IgD-negative memory B cell (primary cell): ENCODE results near the gene LDLRAD4. TPM values are rescaled to one million over a fixed set of nuclear protein-coding genes. Genes with fewer than 3 reads are reported as not detected.

Source experiments
- H3K27ac Mint-ChIP-seq, 3 donors: one replicate each; pipeline ENCODE4 v1.8.0; 2020 to 2022; ENCODE audit warnings: mild to moderate bottlenecking in 3 of 3, mixed read lengths in 3 of 3, moderate library complexity in 1 of 3
- H3K27me3 Mint-ChIP-seq: one replicate; pipeline ENCODE4 v1.8.0; 2021; ENCODE audit warnings: mixed read lengths
- H3K36me3 Mint-ChIP-seq: one replicate; pipeline ENCODE4 v1.8.0; 2020; ENCODE audit warnings: mild to moderate bottlenecking, mixed read lengths
- H3K4me1 Mint-ChIP-seq, 3 donors: one replicate each; pipeline ENCODE4 v1.8.0; 2020 to 2022; ENCODE audit warnings: mixed read lengths in 3 of 3, mild to moderate bottlenecking in 1 of 3
- H3K4me3 Mint-ChIP-seq, 4 donors: one replicate each; pipeline ENCODE4 v1.8.0; 2020 to 2022; ENCODE audit warnings: mild to moderate bottlenecking in 4 of 4, mixed read lengths in 4 of 4, moderate library complexity in 3 of 4
- H3K9me3 Mint-ChIP-seq, 3 donors: one replicate each; pipeline ENCODE4 v1.8.0; 2020 to 2021; ENCODE audit warnings: mixed read lengths in 3 of 3, mild to moderate bottlenecking in 1 of 3
- polyA plus RNA-seq: library from polyadenylated mRNA; unstranded; fragments of 300-500 nt; fragmentation: Illumina TruSeq; gene quantifications from one replicate; pipeline ENCODE4 v1.2.3, GENCODE V29; 2021

Gene LDLRAD4
- polyA plus RNA-seq, 1 donor from 2014 or later = 5.1 TPM

DNA sequence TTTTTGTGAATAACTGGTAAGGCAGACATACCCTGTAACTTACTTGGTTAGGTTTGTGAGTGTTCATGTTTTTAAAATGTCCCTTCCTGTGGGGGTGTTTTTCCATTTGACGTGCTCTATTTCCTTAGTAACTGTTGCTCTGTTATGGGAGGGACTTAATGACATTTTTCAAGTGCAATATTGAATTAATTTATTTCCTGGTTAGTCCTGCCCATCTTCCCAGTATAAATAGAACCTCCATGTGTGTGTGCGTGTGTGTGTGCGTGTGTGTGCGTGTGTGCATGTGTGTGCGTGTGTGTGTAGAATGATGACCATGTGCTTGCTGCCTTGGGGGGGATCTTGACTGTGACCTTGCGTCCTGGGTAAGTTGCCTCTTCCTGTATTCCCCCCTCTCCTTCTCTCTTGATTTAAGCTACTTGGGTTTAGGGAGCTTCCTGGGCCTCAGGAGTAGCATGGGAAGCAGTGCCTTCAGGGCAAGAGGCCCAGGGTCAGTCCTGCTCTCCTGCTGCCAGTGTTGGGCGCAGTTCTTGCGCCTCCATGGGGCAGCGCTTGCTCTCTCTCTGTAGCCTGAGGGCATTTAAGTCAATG lies 163.9 kb downstream of the LDLRAD4 start:
- peak overlapping the region; percentile 69 to 92 (median 77) for H3K27ac Mint-ChIP-seq
- H3K27me3 Mint-ChIP-seq = no peaks in the 10 kb centered on the region
- H3K9me3 Mint-ChIP-seq = peaks cover 0 to 4% (median 0%) of the 10 kb centered on the region in 3 donors
- H3K36me3 Mint-ChIP-seq = no peaks in the 10 kb centered on the region
- peaks cover 16 to 19% (median 16%) of the 10 kb centered on the region in 3 donors for H3K4me1 Mint-ChIP-seq
- H3K4me3 Mint-ChIP-seq = peak overlapping the region; percentile 76 to 86 (median 82)

GRCh38 chr18:13382954-13383827 lies 164.6 kb downstream of the LDLRAD4 start:
- Mint-ChIP-seq H3K4me1 (peaks cover 14 to 18% (median 16%) of the 10 kb centered on the region in 3 donors), H3K27me3 (no peaks in the 10 kb centered on the region), H3K27ac (peak overlapping the region; percentile 69 to 92 (median 77)), H3K9me3 (peaks cover 0 to 4% (median 0%) of the 10 kb centered on the region in 3 donors), H3K4me3 (peak overlapping the region in 3 of 4 donors; percentile 45 to 79 (median 56)), H3K36me3 (no peaks in the 10 kb centered on the region)

DNA sequence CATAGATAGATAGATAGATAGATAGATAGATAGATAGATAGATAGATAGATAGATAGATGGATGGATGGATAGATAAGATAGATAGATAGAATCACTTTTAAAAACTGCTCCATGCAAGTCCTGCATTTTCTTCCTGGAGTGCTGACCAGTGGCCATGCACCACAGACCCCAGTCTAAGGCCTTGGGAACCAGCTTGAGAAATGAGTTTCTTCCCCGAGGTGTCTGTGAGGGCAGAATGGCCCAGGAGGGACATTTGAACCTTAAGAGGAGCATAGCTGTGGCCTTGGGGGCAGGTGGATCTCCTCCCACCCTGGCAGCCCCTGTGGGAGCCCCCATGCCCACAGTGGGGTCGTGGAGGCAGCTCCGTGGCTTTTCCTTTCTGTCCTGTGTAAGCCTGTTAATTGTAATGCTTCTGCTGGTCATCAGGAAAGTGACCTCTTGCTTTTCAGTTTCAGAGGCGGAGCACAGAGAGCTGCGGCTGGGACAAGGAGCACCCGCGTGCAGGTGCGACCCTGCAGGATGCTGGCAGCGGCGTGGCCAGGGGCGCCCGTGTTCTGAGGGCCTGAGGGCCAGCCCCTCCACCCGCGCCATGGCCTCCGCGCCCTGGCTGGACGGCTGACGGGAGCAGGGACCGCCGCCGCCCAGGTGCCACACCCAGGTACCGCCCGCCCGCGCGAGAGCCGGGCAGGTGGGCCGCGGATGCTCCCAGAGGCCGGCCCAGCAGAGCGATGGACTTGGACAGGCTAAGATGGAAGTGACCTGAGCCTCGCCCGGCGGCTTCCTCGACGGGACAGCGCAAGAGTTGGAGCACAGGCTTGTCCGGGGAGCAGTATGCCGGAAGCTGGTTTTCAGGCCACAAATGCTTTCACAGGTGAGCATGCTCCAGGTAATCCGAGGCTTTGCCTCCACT lies 168.6 kb downstream of the LDLRAD4 start:
- H3K4me1 Mint-ChIP-seq = peaks cover 7 to 12% (median 9%) of the 10 kb centered on the region in 3 donors
- H3K4me3 Mint-ChIP-seq = no peak overlapping the region
- H3K36me3 Mint-ChIP-seq = no peaks in the 10 kb centered on the region
- no peaks in the 10 kb centered on the region for H3K27me3 Mint-ChIP-seq
- peaks cover 0 to 4% (median 0%) of the 10 kb centered on the region in 3 donors for H3K9me3 Mint-ChIP-seq
- peak overlapping the region in 1 of 3 donors; percentile 85 for H3K27ac Mint-ChIP-seq

DNA sequence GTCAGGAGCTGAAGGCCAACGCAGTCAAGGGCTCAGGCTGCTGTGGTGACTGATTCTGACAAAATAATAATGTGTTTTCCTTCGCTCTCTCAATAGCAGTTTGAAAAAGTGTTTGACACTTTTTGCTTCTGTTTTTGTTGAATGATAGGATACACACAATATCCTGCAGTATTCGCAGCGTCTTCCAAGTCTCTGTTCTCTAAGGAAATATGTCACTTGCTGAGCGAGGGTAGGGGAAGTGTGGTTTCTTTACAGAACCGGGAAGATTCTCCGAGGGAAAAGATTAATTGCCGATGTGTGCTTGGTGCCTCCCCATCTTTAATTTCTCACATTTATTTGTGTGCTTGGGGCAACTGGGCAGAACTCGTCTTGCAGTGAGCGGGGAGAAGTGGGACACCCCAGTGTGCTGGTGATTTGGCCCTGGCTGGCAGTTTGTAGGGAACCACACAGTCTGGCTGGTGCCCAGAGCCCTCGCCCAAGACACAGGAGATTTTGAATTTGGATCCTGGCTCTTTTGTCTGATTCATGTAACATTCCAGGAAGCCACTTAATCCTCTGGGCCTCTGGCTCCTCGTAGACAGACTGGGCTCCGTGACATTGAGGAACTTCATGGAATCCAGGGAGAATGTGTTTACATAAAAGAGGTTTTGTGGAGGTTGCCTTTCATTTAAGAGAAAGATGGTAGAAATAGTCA lies 169.4 kb downstream of the LDLRAD4 start:
- Mint-ChIP-seq H3K27me3 (no peaks in the 10 kb centered on the region), H3K36me3 (no peaks in the 10 kb centered on the region), H3K4me3 (no peak overlapping the region), H3K27ac (no peak overlapping the region), H3K9me3 (peaks cover 0 to 4% (median 0%) of the 10 kb centered on the region in 3 donors), H3K4me1 (peaks cover under 1 to 5% (median 1%) of the 10 kb centered on the region in 3 donors)

DNA sequence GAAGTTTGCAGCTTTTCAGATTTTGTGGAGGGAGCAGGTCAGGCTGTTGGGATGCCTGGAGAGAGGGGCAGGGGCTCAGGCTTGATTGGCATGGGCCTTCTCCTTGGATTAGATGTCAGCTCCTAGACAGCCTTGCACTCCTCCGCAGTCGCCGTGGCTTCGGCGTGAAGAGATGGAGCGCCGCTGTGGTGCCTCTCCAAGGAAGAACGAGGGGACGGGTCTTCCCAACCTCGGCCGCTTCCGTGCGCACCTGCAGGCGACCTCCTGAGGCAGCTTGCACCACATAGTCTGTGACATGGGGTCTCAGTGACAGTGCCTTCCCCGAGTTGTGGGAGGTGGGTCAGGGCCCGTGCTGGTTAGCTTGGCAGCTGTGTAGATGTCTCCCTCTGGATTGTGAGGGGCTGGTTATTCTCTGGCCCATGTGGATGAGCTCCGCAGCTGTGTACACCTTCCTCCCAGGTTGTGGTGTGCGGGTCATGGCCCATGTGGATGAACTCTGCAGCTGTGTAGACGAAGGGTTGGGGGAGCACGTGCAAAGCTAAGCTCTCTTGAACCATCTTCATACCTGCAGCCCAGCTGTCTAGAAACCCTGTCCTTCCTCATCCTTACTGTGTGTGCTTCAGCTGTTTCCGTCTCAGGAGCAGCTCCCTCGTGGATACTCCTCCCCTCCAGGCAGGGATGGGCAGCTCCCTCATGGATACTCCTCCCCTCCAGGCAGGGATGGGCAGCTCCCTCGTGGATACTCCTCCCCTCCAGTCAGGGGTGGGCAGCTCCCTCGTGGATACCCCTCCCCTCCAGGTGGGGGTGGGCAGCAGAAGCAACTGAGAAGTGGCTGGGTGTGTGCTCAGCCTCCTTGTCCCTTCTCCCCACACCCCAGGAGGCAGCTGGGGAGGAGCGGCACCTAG lies 170.3 kb downstream of the LDLRAD4 start:
- H3K36me3 Mint-ChIP-seq = no peaks in the 10 kb centered on the region
- no peaks in the 10 kb centered on the region for H3K27me3 Mint-ChIP-seq
- H3K9me3 Mint-ChIP-seq = peaks cover 0 to 4% (median 0%) of the 10 kb centered on the region in 3 donors
- no peak overlapping the region for H3K27ac Mint-ChIP-seq
- H3K4me1 Mint-ChIP-seq = peaks cover 0 to 1% (median 1%) of the 10 kb centered on the region in 3 donors
- H3K4me3 Mint-ChIP-seq = no peak overlapping the region

DNA sequence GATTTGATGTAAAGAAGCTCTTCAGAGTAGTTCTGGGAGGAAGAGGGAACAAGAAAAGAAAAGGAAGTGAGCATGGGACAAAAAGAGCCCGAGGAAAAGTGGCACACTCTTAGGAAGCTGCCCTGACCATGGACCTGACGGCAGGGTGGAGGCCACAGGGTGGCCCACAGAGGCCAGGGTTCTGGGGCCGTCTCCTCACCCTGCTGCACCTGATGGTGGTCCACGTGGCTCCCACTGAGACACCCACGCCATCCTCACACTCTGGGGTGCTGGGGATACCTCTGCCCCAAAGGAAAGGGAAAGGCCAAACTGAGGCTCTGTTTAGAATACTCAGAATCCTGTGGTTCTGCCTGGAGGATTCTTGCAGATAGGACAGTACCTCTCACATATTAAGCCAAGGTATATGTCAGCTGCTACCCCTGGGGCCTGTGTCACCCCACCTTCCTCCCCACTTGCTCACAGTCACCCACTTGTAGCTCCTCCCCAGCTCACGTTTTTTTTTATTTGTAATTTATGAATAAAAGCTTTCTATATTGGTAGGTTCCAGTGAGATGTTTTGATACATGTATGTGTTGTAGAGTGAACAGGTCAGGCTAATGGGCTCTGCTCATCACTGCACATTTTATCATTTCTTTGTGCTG lies 171.1 kb downstream of the LDLRAD4 start:
- peaks cover 0 to 2% (median 0%) of the 10 kb centered on the region in 3 donors for H3K9me3 Mint-ChIP-seq
- peaks cover 0 to 1% (median 1%) of the 10 kb centered on the region in 3 donors for H3K4me1 Mint-ChIP-seq
- no peaks in the 10 kb centered on the region for H3K36me3 Mint-ChIP-seq
- no peak overlapping the region for H3K27ac Mint-ChIP-seq
- no peaks in the 10 kb centered on the region for H3K27me3 Mint-ChIP-seq
- no peak overlapping the region for H3K4me3 Mint-ChIP-seq

DNA sequence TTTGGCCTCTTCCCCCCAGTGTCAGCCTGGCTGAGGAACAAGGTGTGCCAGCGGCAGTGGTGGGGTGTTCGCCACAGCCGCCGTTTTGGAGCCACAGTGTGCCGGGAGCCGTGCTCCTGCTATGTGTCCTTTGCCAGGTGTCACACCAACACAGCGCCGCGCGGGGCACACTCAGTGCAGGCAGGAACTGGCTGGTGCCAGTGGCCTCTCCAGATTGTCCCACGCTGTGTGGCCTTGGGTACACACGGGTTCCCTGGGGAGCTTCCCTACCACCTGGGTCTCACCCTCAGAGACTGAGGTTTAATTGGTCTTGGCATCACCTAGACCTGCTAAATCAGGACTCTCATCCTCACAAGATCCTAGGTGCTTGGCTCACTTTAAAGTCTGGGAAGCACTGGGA lies 171.6 kb downstream of the LDLRAD4 start:
- no peaks in the 10 kb centered on the region for H3K27me3 Mint-ChIP-seq
- H3K27ac Mint-ChIP-seq = no peak overlapping the region
- H3K9me3 Mint-ChIP-seq = no peaks in the 10 kb centered on the region
- peaks cover 0 to 1% (median 1%) of the 10 kb centered on the region in 3 donors for H3K4me1 Mint-ChIP-seq
- H3K36me3 Mint-ChIP-seq = peaks cover 3% of the 10 kb centered on the region
- no peak overlapping the region for H3K4me3 Mint-ChIP-seq

- no peaks in the 10 kb centered on the region for H3K9me3 Mint-ChIP-seq
- no peak overlapping the region for H3K27ac Mint-ChIP-seq
- no peak overlapping the region for H3K4me3 Mint-ChIP-seq
- peaks cover 3% of the 10 kb centered on the region for H3K36me3 Mint-ChIP-seq
- peaks cover 0 to 1% (median 1%) of the 10 kb centered on the region in 3 donors for H3K4me1 Mint-ChIP-seq
- H3K27me3 Mint-ChIP-seq = no peaks in the 10 kb centered on the region
Observed at GRCh38 chr18:13390711-13391110, 172.2 kb downstream of the LDLRAD4 start.

GRCh38 chr18:13392029-13392750 lies 173.6 kb downstream of the LDLRAD4 start:
- Mint-ChIP-seq H3K27ac (no peak overlapping the region), H3K27me3 (no peaks in the 10 kb centered on the region), H3K36me3 (peaks cover 3% of the 10 kb centered on the region), H3K4me1 (peaks cover 0 to 1% (median 1%) of the 10 kb centered on the region in 3 donors), H3K4me3 (no peak overlapping the region), H3K9me3 (peaks cover 0 to 2% (median 0%) of the 10 kb centered on the region in 3 donors)

DNA sequence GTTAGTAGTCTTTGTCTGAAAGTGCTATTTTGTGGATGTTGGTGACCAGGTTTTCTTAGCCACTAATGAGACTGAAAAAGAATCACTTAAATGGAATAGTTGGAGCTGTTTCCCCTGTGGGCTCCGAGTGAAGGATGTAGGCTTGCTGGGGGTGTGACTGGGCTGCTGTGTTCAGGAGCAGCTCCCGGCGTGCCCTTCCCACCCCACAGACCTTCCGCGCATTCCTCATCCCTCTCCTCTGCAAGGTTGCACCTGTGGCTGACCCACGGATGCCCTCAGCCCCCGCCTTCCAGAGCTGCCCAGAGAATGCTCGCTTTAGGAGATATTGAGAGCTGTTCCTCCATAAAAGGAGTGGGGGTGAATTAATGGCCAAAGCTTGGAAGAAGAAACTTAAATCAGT lies 174.3 kb downstream of the LDLRAD4 start:
- Mint-ChIP-seq H3K9me3 (peaks cover 0 to 2% (median 0%) of the 10 kb centered on the region in 3 donors), H3K27me3 (no peaks in the 10 kb centered on the region), H3K36me3 (peaks cover 3% of the 10 kb centered on the region), H3K4me3 (no peak overlapping the region), H3K4me1 (peaks cover 0 to 1% (median 0%) of the 10 kb centered on the region in 3 donors), H3K27ac (no peak overlapping the region)

DNA sequence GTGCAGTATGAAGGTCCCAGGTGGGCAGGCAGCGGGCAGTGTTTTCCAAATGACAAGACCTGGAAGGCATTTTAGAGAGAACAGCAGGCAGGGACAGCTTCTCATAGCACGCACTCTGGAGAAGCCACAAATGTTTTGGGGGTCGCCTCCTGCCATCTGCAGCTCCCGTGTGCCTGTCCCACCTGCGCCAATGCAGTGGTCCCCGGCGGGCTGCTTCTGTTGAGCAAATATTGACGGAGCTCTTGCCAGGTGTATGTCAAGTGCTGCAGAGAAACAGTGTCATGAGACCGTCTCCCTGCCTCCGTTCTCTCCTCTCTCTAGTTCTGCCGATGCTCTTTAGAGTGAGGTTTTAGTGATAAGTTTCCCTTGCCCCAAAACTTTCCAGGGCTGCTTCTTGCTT lies 174.8 kb downstream of the LDLRAD4 start:
- Mint-ChIP-seq H3K9me3 (peaks cover 0 to 2% (median 0%) of the 10 kb centered on the region in 3 donors), H3K4me3 (no peak overlapping the region), H3K4me1 (peaks cover 0 to 1% (median 0%) of the 10 kb centered on the region in 3 donors), H3K36me3 (peaks cover 3% of the 10 kb centered on the region), H3K27me3 (no peaks in the 10 kb centered on the region), H3K27ac (no peak overlapping the region)

GRCh38 chr18:13394801-13395200 lies 176.2 kb downstream of the LDLRAD4 start:
- H3K27me3 Mint-ChIP-seq = no peaks in the 10 kb centered on the region
- H3K4me1 Mint-ChIP-seq = peaks cover 0 to 1% (median 0%) of the 10 kb centered on the region in 3 donors
- peak overlapping the region in 1 of 3 donors; percentile 14 for H3K27ac Mint-ChIP-seq
- H3K4me3 Mint-ChIP-seq = no peak overlapping the region
- peaks cover 0 to 2% (median 0%) of the 10 kb centered on the region in 3 donors for H3K9me3 Mint-ChIP-seq
- H3K36me3 Mint-ChIP-seq = peaks cover 3% of the 10 kb centered on the region
